Trophoblast cell (in vitro differentiated cells and primary cell): ENCODE measurements around the gene ATG7.

ENCODE experiments used
- DNase-seq, 2 donors: peaks; one replicate each; pipeline ENCODE4 v3.0.0-alpha.2; 2016
- H2AFZ ChIP-seq: 2 replicates; pipeline ENCODE4 v1.6.1; 2013; ENCODE audit warnings: low read length, moderate library complexity, mild to moderate bottlenecking; ENCODE audit not compliant: insufficient read depth, poor library complexity
- H2AK5ac ChIP-seq: 2 replicates; pipeline ENCODE4 v1.6.1; 2013; ENCODE audit warnings: mild to moderate bottlenecking, low read length
- H2BK120ac ChIP-seq: 2 replicates; pipeline ENCODE4 v1.6.1; 2013; ENCODE audit warnings: low read length, mild to moderate bottlenecking, moderate library complexity; ENCODE audit not compliant: insufficient read depth, poor library complexity
- H2BK12ac ChIP-seq: 2 replicates; pipeline ENCODE4 v1.6.1; 2013; ENCODE audit warnings: mild to moderate bottlenecking, low read length, moderate library complexity
- H2BK5ac ChIP-seq: 2 replicates; pipeline ENCODE4 v1.6.1; 2013; ENCODE audit warnings: low read length, low read depth, moderate library complexity, mild to moderate bottlenecking; ENCODE audit not compliant: poor library complexity
- H3K14ac ChIP-seq: 2 replicates; pipeline ENCODE4 v1.6.1; 2013; ENCODE audit warnings: mild to moderate bottlenecking, low read length
- H3K18ac ChIP-seq: 2 replicates; pipeline ENCODE4 v1.6.1; 2013; ENCODE audit warnings: mild to moderate bottlenecking, low read length
- H3K23ac ChIP-seq: 2 replicates; pipeline ENCODE4 v1.6.1; 2013; ENCODE audit warnings: low read length
- H3K27ac ChIP-seq: 2 replicates; pipeline ENCODE4 v1.5.1; 2013; ENCODE audit warnings: low read depth, mild to moderate bottlenecking, inconsistent platforms, low read length, moderate library complexity
- H3K27me3 ChIP-seq: 2 replicates; pipeline ENCODE4 v1.6.1; 2013; ENCODE audit warnings: inconsistent platforms, mild to moderate bottlenecking, low read length, moderate library complexity; ENCODE audit not compliant: insufficient read depth
- H3K36me3 ChIP-seq, 2 experiments: 1 replicate in 1 of 2; 2 replicates in 1 of 2; pipeline ENCODE4 v1.6.1; 2013; ENCODE audit warnings: low read length in 2 of 2, mild to moderate bottlenecking in 2 of 2, moderate library complexity in 1 of 2; ENCODE audit not compliant: insufficient read depth in 2 of 2, control insufficient read depth in 1 of 2
- H3K4ac ChIP-seq: 2 replicates; pipeline ENCODE4 v1.6.1; 2013; ENCODE audit warnings: low read depth, mild to moderate bottlenecking, low read length, moderate library complexity
- H3K4me1 ChIP-seq, 2 experiments: 1 replicate in 1 of 2; 2 replicates in 1 of 2; pipeline ENCODE4 v1.6.1; 2013; ENCODE audit warnings: low read length in 2 of 2, mild to moderate bottlenecking in 2 of 2, moderate library complexity in 1 of 2; ENCODE audit not compliant: insufficient read depth in 2 of 2, control insufficient read depth in 1 of 2
- H3K4me2 ChIP-seq: 2 replicates; pipeline ENCODE4 v1.6.1; 2013; ENCODE audit warnings: inconsistent platforms, mild to moderate bottlenecking, low read length, moderate library complexity
- H3K4me3 ChIP-seq: 2 replicates; pipeline ENCODE4 v1.5.1; 2013; ENCODE audit warnings: mild to moderate bottlenecking, low read depth, low read length, inconsistent platforms
- H3K79me1 ChIP-seq: one replicate; pipeline ENCODE4 v1.6.1; 2013; ENCODE audit warnings: low read length
- H3K79me2 ChIP-seq: 2 replicates; pipeline ENCODE4 v1.6.1; 2013; ENCODE audit warnings: low read length, mild to moderate bottlenecking; ENCODE audit not compliant: control insufficient read depth, insufficient read depth, poor library complexity
- H3K9ac ChIP-seq: 2 replicates; pipeline ENCODE4 v1.6.1; 2013; ENCODE audit warnings: mild to moderate bottlenecking, low read length
- H3K9me3 ChIP-seq: 2 replicates; pipeline ENCODE4 v1.6.1; 2013; ENCODE audit warnings: low read depth, mild to moderate bottlenecking, control low read depth, inconsistent platforms, low read length; ENCODE audit not compliant: insufficient read depth
- H4K12ac ChIP-seq: 2 replicates; pipeline ENCODE4 v1.6.1; 2013; ENCODE audit warnings: low read depth, mild to moderate bottlenecking, low read length, moderate library complexity
- H4K8ac ChIP-seq: 2 replicates; pipeline ENCODE4 v1.6.1; 2013; ENCODE audit warnings: low read depth, mild to moderate bottlenecking, low read length, moderate library complexity
- H4K91ac ChIP-seq: one replicate; pipeline ENCODE4 v1.6.1; 2013; ENCODE audit warnings: low read depth, mild to moderate bottlenecking, low read length, moderate library complexity
- WGBS: extraction: QIAGEN DNeasy Blood & Tissue Kit; methylation state at CpG from one replicate; pipeline ENCODE4 v1.1.7; 2013; ENCODE audit warnings: missing lambda C conversion rate; ENCODE audit not compliant: insufficient read length, insufficient coverage; ENCODE audit errors: extremely low coverage; 5-methylcytosine and 5-hydroxymethylcytosine counted together

The ATG7 gene

DNA sequence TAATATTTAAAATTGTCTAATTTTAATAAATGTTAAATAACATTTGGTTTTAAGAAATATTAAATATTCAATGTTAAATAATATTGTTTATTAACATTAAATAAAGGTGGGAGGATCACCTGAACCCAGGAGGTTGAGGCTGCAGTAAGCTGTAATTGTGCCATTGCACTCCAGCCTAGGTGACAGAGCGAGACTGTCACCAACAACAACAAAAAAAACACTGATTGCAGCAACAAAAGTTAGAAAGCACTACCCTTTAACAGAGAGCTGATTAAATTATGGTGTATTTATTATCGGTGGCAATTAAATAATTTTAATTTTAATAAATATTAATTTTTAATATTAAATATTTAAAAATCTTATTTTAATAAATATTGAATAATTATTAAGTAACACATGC is 152.1 kb downstream of the ATG7 start:
- H3K36me3 ChIP-seq, result no peaks in the 10 kb centered on the region
- no peak overlapping the region for H4K91ac ChIP-seq
- H4K12ac ChIP-seq, result no peak overlapping the region
- H2BK12ac ChIP-seq, result no peak overlapping the region
- no peak overlapping the region for H2BK5ac ChIP-seq
- H3K14ac ChIP-seq, result no peak overlapping the region
- no peaks in the 10 kb centered on the region for H3K9me3 ChIP-seq
- no peaks in the 10 kb centered on the region for H3K27me3 ChIP-seq
- no peak overlapping the region for H3K4ac ChIP-seq
- DNase-seq, result no peak
- H2AK5ac ChIP-seq, result no peak overlapping the region
- H3K79me1 ChIP-seq, result no peaks in the 10 kb centered on the region
- no peak overlapping the region for H3K9ac ChIP-seq
- no peak overlapping the region for H2BK120ac ChIP-seq
- no peak overlapping the region for H2AFZ ChIP-seq
- no peak overlapping the region for H3K27ac ChIP-seq
- H3K4me2 ChIP-seq, result no peak overlapping the region
- no peak overlapping the region for H3K18ac ChIP-seq
- no peaks in the 10 kb centered on the region for H3K79me2 ChIP-seq
- no CpG with 5 or more reads among the region's 2 CpGs for WGBS
- no peak overlapping the region for H4K8ac ChIP-seq
- H3K23ac ChIP-seq, result no peak overlapping the region
- H3K4me1 ChIP-seq, result no peaks in the 10 kb centered on the region
- no peak overlapping the region for H3K4me3 ChIP-seq

DNA sequence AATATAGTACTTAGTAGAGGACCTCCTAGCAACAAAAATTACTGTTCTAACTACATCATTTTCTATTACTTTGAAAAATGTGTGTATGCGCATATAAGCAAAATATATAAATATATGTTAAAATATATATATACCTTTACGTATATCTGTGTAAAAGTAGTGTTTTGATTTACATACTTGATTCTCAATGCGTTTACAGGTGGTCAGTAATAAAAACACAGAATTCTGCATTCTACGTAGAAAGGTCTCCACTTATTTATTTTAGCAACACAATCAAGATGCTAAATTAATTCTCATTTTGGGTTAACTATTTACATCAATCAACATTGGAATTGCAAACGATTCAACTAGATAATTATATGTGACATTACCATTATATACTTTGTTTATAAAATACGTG is 158.0 kb downstream of the ATG7 start:
- Histone ChIP-seq H2AK5ac (no peak overlapping the region), H3K4me1 (no peaks in the 10 kb centered on the region), H2BK120ac (no peak overlapping the region), H2AFZ (no peak overlapping the region), H3K9me3 (no peaks in the 10 kb centered on the region), H3K4me2 (no peak overlapping the region), H3K14ac (no peak overlapping the region), H3K9ac (no peak overlapping the region), H3K79me1 (no peaks in the 10 kb centered on the region), H2BK5ac (no peak overlapping the region), H3K4me3 (no peak overlapping the region), H3K23ac (no peak overlapping the region), H4K8ac (no peak overlapping the region), H3K27me3 (no peaks in the 10 kb centered on the region), H3K27ac (no peak overlapping the region), H4K91ac (no peak overlapping the region), H3K4ac (no peak overlapping the region), H3K36me3 (no peaks in the 10 kb centered on the region), H2BK12ac (no peak overlapping the region), H3K79me2 (no peaks in the 10 kb centered on the region), H4K12ac (no peak overlapping the region), H3K18ac (no peak overlapping the region)
- no CpG with 5 or more reads among the region's 6 CpGs for WGBS
- DNase-seq, result no peak

- Histone ChIP-seq H4K91ac (no peak overlapping the region), H3K9ac (no peak overlapping the region), H2AK5ac (no peak overlapping the region), H3K23ac (no peak overlapping the region), H3K4ac (no peak overlapping the region), H4K8ac (no peak overlapping the region), H3K14ac (no peak overlapping the region), H3K9me3 (no peaks in the 10 kb centered on the region), H3K18ac (no peak overlapping the region), H2BK5ac (no peak overlapping the region), H2BK120ac (no peak overlapping the region), H3K79me2 (no peaks in the 10 kb centered on the region), H3K4me2 (no peak overlapping the region), H3K4me1 (no peaks in the 10 kb centered on the region), H3K27me3 (no peaks in the 10 kb centered on the region), H2BK12ac (no peak overlapping the region), H3K79me1 (no peaks in the 10 kb centered on the region), H3K4me3 (no peak overlapping the region), H3K36me3 (no peaks in the 10 kb centered on the region), H2AFZ (no peak overlapping the region), H4K12ac (no peak overlapping the region), H3K27ac (no peak overlapping the region)
- WGBS, result no CpG with 5 or more reads among the region's 2 CpGs
- no peak for DNase-seq
Measured at GRCh38 chr3:11430624-11431023, 158.4 kb downstream of the ATG7 start.

DNA sequence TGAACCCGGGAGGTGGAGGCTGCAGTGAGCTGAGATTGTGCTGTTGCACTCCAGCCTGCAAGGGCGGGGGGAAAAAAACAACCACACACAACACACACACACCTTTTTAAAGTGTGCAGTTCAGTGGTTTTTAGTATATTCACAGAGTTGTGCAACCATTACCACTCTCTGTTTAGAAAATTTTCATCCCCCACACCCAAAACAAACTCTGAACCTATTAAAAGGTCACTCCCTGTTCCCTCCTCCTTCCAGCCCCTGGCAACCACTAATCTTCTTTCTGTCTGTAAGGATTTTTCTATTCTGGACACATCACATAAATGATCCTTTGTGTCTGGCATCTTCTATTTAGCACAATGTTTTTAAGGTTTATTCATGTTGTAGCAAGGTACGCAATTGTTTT is 159.1 kb downstream of the ATG7 start:
- Histone ChIP-seq H3K79me1 (no peaks in the 10 kb centered on the region), H3K9ac (no peak overlapping the region), H2BK5ac (no peak overlapping the region), H2AFZ (no peak overlapping the region), H3K79me2 (no peaks in the 10 kb centered on the region), H3K27ac (no peak overlapping the region), H3K27me3 (no peaks in the 10 kb centered on the region), H4K12ac (no peak overlapping the region), H2AK5ac (no peak overlapping the region), H3K4me1 (no peaks in the 10 kb centered on the region), H3K23ac (no peak overlapping the region), H4K8ac (no peak overlapping the region), H3K4me3 (no peak overlapping the region), H3K4me2 (no peak overlapping the region), H3K4ac (no peak overlapping the region), H3K18ac (no peak overlapping the region), H3K36me3 (no peaks in the 10 kb centered on the region), H3K14ac (no peak overlapping the region), H3K9me3 (no peaks in the 10 kb centered on the region), H2BK12ac (no peak overlapping the region), H4K91ac (no peak overlapping the region), H2BK120ac (no peak overlapping the region)
- DNase-seq, result no peak
- no CpG with 5 or more reads among the region's 3 CpGs for WGBS
